Stimulated activated CD4-positive, alpha-beta T cell treated with anti-CD3 and anti-CD28 coated beads, Interleukin-15, amount 100 ng/mL, for 24 hours (primary cell): ENCODE results near the gene DHCR24.

Experiments
- DNase-seq: peaks from one replicate; pipeline ENCODE4 v3.0.0-alpha.2; 2020

Gene DHCR24

GRCh38 chr1:54843449-54843848 lies 43.5 kb downstream of the DHCR24 start:
- no peak for DNase-seq

GRCh38 chr1:54842963-54843362 lies 44.0 kb downstream of the DHCR24 start:
- DNase-seq: no peak

- DNase-seq: no peak
Observed at GRCh38 chr1:54842206-54842915, 44.6 kb downstream of the DHCR24 start.

- DNase-seq: no peak
Observed at GRCh38 chr1:54839824-54840223, 47.2 kb downstream of the DHCR24 start.

- no peak for DNase-seq
Observed at GRCh38 chr1:54838565-54839180, 48.3 kb downstream of the DHCR24 start.

GRCh38 chr1:54837002-54837853 lies 49.8 kb downstream of the DHCR24 start:
- no peak for DNase-seq

DNA sequence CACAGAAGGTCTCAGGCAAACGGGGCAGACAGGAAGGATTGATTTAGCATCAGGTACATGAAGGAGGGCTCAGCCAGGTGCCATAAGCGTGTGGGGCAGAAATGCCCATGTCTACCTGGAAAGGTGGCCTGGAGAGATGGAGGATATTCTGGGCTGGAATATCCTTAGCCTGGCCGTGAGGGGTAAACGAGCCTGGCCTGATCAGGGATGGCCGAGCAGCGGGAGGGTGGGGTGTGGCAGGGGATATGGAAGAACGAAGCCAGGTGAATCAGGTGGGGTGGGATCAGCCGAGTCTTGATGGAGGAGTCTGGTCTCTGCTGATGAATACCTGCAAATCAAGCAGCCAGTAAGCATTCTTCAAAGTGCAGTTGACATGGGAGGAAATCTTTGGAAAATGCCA lies 50.4 kb downstream of the DHCR24 start:
- no peak for DNase-seq

DNA sequence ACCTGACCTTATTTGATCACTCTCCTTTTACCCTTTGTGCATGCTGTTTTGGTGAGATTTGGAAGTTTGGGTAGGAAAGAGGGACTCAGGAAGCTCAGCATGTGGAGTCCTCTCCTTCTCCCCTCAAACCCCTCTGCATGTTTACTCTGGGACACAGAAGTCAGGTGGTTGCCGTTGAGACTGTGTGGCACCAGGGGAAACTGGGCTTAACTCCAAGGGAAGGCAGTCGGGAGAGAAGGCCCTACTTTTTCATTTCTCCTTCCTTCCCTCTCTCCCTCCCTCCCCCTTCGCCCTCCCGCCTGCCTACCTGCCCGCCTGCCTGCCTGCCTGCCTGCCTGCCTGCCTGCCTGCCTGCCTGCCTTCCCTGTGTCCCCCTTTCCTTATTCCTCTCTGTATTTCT lies 51.0 kb downstream of the DHCR24 start:
- no peak for DNase-seq

DNA sequence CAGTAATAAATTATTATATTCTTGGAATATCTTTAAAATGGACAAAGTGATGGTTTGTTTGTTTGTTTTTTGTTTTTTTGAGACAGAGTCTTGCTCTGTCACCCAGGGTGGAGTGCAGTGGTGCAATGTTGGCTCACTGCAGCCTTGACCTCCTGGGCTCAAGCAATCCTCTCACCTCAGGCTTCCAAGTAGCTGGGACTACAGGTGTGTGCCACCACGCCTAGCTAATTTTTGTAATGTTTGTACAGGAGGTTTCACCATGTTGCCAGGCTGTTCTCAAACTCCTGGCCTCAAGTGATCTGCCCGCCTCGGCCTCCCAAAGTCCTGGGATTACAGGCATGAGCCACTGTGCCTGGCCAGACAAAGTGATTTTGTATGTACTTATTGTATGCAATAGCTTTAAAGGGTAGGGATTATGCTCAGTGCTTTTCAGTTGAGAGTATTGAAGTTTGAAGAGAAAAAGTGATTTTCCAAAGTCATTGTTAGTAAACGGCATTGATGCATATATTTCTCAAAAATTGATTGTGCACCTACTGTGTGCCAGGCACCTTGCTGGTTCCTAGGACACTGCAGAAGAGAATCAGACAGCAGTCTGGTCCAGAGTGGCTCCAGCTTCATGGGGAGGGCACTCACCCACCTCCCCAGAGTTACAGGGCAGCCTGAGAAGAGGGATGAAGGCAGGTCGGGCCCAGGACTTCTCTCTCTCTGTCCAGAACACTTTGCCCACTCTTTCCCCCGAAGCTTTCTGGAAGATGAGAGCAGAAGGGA lies 51.7 kb downstream of the DHCR24 start:
- no peak for DNase-seq

- DNase-seq: no peak
Observed at GRCh38 chr1:54834007-54834541, 52.9 kb downstream of the DHCR24 start.

- no peak for DNase-seq
Observed at GRCh38 chr1:54833121-54833520, 53.9 kb downstream of the DHCR24 start.

GRCh38 chr1:54826226-54826816 lies 60.7 kb downstream of the DHCR24 start:
- no peak for DNase-seq

- DNase-seq: no peak
Observed at GRCh38 chr1:54825696-54826095, 61.3 kb downstream of the DHCR24 start.

- DNase-seq: no peak
Observed at GRCh38 chr1:54823670-54824069, 63.3 kb downstream of the DHCR24 start.

GRCh38 chr1:54819733-54820132 lies 67.3 kb downstream of the DHCR24 start:
- DNase-seq: no peak

- no peak for DNase-seq
Observed at GRCh38 chr1:54819195-54819536, 67.8 kb downstream of the DHCR24 start.

DNA sequence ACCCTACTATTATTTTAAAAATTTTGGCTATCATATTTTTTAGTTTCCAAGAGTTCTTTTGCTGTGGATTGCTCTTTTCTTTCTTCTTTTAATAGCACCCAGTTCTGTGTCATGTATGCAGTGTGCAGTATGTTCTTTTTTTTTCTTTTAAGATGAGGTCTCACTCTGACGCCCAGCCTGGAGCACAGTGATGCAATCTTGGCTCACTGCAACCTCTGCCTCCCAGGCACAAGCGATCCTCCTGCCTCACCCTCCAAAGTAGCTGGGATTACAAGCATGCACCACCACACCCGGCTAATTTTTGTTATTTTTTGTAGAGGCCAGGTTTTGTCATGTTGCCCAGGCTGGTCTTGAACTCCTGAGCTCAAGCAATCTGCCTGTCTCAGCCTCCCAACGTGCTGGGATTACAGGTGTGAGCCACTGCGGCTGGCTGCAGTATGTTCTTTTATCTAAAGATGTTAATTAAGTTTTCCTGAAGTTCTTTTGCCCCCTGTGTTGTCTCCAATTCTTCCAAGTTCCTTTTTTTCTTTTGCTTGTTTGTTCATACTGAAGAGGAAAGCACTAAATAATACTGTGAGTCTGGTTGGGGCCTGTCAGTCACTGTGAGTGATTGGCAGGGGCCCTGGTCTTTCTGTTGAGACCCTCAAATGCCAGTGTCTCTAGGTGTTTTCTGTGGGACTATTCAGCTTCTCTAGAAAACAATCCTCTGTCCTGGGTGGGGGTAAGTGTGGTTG lies 68.4 kb downstream of the DHCR24 start:
- DNase-seq: no peak

DNA sequence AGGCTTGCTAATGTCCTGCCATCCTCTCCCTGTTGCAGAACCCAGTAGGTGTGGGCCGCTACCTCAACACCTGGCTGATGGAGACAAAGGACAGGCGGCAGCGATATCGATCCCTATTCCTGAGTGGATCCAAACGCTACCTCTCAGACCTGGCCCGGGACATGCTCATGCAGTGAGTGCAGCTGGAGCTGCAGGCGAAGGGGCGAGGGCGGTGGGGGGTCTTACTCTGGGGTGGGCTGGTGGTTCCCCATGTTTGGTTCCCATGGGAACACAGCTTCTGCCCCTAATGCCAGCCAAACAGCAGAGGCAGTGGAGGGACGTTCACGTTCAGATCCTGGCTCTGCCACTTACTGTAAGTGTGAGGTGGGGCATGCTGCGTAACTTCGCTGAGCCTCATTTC lies 70.0 kb downstream of the DHCR24 start:
- no peak for DNase-seq

- DNase-seq: no peak
Observed at GRCh38 chr1:54816130-54816529, 70.9 kb downstream of the DHCR24 start.

- no peak for DNase-seq
Observed at GRCh38 chr1:54815086-54815876, 71.7 kb downstream of the DHCR24 start.

DNA sequence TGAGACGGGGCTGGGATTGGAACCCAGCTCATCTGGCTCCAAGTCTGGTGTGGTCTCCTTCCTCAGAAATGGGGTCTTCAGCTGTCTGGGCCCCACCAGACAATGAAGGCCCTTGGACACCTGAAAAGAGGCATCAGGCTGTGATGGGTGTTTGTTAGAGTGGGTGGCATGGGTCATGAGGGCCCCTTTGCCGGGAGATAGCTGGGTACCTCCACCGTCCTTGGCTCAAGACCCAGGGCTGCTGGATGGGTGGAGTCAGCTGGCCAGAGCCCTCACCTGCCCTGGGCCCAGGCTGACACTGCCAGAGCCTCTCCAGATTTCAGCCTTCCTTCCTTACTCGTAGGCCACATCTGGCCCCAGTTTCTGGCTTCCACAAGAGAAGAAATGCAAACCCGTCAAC lies 72.4 kb downstream of the DHCR24 start:
- no peak for DNase-seq
